ENCODE measurements around the gene TP53TG3.
"Not testable (repeated sequence)": the region's sequence is repeated elsewhere in the genome, so short reads cannot be mapped to it uniquely, and the experiment has no call there.

TP53TG3 gene, protein sequence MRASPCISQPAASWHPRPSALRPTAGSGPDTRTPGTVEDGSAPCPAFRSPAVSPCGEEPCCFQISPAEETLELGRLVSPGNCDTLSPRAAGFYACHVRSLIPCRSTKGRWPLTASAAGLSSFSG

DNA sequence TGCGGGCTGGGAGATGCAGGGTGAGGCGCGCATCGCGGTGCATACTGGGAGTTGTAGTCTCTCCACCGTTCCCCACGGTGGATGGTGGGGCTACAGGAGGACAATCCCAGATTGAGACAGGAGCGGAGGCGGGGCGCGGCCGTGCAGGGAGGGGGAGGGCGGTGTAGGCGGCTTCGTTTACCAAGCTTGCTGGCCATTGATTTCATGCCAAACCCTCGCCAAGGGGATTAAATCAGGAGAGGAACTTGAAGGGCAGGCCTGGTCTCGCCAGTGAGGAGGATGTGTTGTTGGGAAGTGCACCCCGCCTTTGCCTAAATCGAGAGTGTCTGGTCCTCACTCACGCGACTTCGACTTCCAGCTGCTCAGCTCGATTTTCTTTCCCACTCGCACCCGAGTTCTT lies at the start of gene TP53TG3:
Gene TP53TG3 (minus strand): TSS at position 101 of the 400 bp plus-strand sequence. CDS start 68 bp downstream, at position 33.
- ATAC-seq = not testable (repeated sequence)

DNA sequence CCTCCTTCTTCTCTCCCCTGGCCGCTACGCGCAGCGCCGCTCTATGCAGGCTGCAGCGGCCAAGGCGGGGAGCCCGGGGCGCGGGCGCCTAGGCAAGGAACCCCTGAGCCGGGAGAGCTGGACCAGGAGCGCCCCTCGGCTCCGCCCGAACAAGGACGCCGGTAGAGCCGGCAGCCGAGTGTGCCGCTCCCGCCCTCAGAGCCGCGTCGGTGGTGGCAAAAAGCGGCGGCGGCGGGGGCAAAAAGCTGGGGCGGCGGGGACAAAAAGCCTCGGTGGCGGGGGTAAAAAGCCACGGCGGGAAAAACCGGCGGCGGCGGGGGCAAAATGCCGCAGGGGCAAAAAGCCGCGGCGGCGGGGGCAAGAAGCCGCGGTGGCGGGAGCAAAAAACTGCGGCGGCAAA lies 25.1 kb downstream of the TP53TG3 start:
- ATAC-seq = not testable (repeated sequence)

DNA sequence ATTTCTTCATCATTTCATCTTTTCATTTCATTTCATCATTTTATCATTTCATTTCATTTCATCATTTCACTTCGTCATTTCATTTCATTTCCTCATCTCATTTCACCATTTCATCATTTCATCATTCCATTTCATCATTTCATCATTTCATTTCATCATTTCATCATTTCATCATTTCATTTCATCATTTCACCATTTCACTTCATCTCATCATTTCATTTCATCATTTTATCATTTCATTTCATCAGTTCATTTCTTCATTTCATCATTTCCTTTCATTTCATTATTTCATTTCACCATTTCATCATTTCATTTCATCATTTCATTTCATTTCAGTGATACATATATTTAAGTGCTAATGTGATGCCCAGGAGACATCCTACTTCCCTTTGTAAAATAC lies 28.4 kb downstream of the TP53TG3 start:
- not testable (repeated sequence) for ATAC-seq

DNA sequence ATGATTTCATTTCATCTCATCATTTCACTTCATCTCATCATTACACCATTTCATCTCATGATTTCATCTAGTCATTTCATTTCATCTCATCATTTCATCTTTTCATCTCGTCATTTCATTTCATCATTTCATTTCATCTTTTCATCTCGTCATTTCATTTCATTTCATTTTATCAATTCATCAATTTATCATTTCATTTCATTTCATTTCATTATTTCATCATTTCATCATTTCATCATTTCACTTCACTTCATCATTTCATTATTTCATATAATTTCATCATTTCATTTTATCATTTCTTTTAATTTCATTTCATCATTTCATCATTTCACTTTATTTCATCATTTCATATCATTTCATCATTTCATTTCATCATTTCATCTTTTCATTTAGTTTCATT lies 29.2 kb downstream of the TP53TG3 start:
- not testable (repeated sequence) for ATAC-seq

DNA sequence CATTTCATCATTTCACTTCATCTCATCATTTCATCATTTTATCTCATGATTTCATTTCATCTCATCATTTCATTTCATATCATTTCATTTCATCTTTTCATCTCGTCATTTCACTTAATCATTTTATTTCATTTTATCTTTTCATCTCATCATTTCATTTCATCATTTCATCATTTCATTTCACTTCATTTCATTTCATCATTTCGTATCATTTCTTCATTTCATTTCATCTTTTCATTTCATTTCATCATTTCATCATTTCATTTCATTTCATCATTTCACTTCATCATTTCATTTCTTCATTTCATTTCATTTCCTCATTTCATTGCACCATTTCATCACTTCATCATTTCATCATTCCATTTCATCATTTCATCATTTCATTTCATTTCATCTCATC lies 29.8 kb downstream of the TP53TG3 start:
- not testable (repeated sequence) for ATAC-seq

DNA sequence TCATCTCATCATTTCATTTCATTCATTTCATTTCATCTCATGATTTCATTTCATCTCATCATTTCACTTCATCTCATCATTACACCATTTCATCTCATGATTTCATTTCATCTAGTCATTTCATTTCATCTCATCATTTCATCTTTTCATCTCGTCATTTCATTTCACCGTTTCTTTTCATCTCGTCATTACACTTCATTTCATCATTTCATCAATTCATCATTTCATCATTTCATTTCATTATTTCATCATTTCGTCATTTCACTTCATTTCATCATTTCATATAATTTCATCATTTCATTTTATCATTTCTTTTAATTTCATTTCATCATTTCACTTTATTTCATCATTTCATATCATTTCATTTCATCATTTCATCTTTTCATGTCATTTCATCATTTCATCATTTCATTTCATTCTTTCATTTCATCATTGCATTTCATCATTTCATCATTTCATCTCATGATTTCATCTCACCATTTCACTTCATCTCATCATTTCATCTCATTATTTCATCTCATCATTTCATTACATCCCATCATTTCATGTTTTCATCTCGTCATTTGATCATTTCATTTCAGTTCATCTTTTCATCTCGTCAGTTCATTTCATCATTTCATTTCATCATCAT lies 30.6 kb downstream of the TP53TG3 start:
- ATAC-seq = not testable (repeated sequence)

DNA sequence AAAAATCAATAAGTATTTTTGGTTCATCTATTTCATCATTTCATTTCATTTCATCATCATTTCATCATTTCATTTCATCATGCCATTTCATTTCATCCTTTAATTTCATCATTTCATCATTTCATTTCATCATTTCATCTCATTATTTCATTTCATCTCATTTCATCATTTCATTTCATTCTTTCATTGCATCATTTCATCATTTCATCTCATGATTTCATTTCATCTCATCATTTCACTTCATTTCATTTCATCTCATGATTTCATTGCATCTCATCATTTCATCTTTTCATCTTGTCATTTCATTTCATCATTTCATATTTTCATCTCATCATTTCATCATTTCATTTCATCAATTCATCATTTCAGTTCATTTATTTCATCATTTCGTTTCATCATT lies 31.2 kb downstream of the TP53TG3 start:
- not testable (repeated sequence) for ATAC-seq

DNA sequence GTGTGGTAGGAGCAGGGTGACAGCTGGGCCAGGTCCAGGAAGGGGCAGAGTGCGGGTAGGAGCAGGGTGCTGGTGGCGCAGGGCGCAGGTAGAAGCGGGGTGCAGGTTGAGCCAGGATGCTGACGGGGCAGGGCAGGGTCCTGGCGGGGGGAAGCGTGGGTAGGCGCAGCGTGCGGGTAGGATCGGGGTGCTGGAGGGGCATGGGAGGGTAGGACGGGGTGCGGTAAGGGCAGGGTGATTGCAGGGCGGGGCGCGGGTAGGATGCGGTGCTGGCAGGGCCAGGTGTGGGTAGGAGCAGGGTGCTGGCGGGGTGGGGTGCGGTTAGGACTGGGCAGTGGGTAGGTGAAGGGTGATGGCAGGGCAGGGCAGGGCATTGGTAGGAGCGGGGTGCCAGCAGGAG lies 38.4 kb downstream of the TP53TG3 start:
- ATAC-seq = not testable (repeated sequence)

DNA sequence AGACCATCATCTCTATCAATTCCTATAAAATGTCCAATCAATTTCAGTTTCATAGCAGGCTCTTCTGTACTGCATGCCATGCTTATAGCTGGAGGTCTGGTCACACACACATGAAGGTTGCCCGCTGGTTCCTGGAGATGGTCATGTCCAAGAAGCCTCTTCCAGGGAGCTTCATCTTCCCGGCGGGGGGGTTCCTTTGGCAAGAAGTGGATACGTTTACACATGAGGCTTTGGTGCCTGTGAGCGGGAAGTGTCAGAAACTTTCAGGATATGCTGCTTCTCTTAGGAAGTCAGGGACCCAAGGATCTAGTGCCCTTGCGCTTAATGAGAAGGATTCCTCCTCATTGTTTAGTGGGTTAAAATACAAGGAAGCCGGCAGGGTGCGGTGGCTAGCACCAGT lies 43.9 kb downstream of the TP53TG3 start:
- not testable (repeated sequence) for ATAC-seq

All from activated CD4-positive, CD25-positive, alpha-beta regulatory T cell treated with anti-CD3 and anti-CD28 coated beads, Interleukin-2, amount 50 U/mL, for 24 hours (primary cell).